GM18508 (cell line): Measurements from ENCODE around the gene KPNA1.
A peak's percentile ranks its signal among the peaks of the same experiment; 100 is the strongest.

ENCODE experiments used
- ATAC-seq: cut with Tn5 transposase; IDR thresholded peaks from one replicate; pipeline ENCODE4 v1.9.1; 2021; ENCODE audit warnings: moderate number of reproducible peaks; ENCODE audit not compliant: insufficient read depth, unreplicated experiment

The KPNA1 gene

GRCh38 chr3:122391681-122392446, 122.9 kb downstream of the KPNA1 start:
- ATAC-seq, result no peak

GRCh38 chr3:122390665-122391064, 124.1 kb downstream of the KPNA1 start:
- ATAC-seq, result no peak

GRCh38 chr3:122389892-122390291, 124.8 kb downstream of the KPNA1 start:
- ATAC-seq, result no peak

DNA sequence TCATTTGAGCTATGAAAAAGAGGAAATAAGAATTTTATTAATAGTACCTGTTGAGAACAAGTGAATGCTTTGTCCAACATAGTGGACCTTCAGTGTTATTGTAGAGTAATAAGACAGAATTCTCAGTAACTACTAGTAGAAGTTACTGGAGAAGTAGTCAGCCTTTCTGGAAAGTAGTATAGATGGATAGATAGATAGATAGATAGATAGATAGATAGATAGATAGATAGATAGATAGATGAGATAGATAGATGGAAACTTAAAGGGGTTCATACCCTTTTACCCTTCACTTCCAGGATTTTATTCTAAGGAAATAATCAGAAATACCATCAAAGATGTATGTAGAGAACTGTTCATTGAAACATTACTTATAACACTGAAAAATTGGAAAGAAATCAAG, 125.5 kb downstream of the KPNA1 start:
- no peak for ATAC-seq

- ATAC-seq, result no peak
Measured at GRCh38 chr3:122387709-122388108, 127.0 kb downstream of the KPNA1 start.

GRCh38 chr3:122383771-122384697, 130.7 kb downstream of the KPNA1 start, which contains the start of gene FAM162A:
Gene FAM162A, plus strand, starts transcription at chr3:122384182. Its CDS starts 84 bp downstream, at chr3:122384266.
- peak; percentile 60 for ATAC-seq

GRCh38 chr3:122382888-122383666, 131.7 kb downstream of the KPNA1 start, which contains the start of gene MIX23:
Gene MIX23, minus strand, starts transcription at chr3:122383231. Its CDS starts 7 bp downstream, at chr3:122383224.
- peak; percentile 27 for ATAC-seq

GRCh38 chr3:122377975-122378374, 136.8 kb downstream of the KPNA1 start:
- ATAC-seq, result no peak

GRCh38 chr3:122374034-122374433, 140.7 kb downstream of the KPNA1 start:
- no peak for ATAC-seq
